Measurements from ENCODE around the gene FAM53B. TPM values are rescaled to one million over a fixed set of nuclear protein-coding genes. Genes with fewer than 3 reads are reported as not detected.

Gene FAM53B
- polyA plus RNA-seq, 1 of the 3 experiments (the other 2 are of a cell fraction) = 5.6 TPM

DNA sequence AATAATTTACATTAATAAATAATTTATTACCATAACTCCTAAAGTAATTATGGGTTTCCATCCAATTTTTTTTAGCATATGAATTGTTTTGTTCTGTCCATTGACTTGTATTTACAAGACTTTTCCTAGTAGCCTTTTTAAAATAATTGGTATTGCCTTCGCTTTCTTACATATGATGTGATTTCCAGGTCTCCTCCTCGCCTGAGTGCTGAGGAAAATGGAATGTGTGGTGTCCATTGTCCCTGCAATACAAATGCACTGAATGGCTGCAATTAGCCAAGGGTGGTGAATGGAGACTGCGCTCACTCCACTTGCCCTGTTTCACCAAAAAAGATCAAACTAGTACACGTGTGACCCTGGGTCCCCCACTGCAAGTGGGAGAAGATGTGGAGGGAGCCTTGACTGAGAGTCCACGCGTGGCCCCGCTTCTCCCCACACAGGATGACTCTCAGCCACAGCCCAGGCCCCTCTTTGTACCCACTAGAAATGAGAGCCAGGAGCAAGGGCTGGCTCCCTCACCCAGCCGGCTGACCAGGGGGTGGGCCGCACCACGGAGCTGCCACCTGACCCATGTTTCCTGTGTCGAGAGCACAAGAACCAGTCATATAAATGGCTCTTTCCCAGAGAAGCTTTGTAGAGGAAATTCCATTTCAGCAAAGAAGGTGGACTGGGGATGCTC, 52.6 kb downstream of the FAM53B start:
- 96% methylated on average over 8 of the region's 11 CpGs for WGBS (ENCODE audit: low lambda C conversion rate)
- peaks cover 0 to 5% of the 10 kb centered on the region in 2 experiments; a peak in 1 of 4 replicates for H3K4me1 ChIP-seq (ENCODE audit: control insufficient read depth in 1 of 2, insufficient read depth in 2 of 2, low read depth in 1 of 2, low read length in 1 of 2)
- no peak overlapping the region for H3K27ac ChIP-seq (ENCODE audit: low read depth in 2 of 2, low read length in 1 of 2)
- H3K4me2 ChIP-seq = no peak overlapping the region
- H3K79me2 ChIP-seq (ENCODE audit: insufficient read depth) = no peaks in the 10 kb centered on the region
- no peaks in the 10 kb centered on the region for H3F3A ChIP-seq (replicated peaks; ENCODE audit: insufficient read depth)
- no peaks in the 10 kb centered on the region for H3K9me3 ChIP-seq
- no peak overlapping the region for H2AFZ ChIP-seq (ENCODE audit: low read depth)
- no peak overlapping the region for H3K4me3 ChIP-seq (ENCODE audit: low read depth in 2 of 2, low read length in 1 of 2)
- DNase-seq = no peak
- CTCF ChIA-PET = interaction anchor here (1.2 to 2.5 kb wide), 2 partner anchors 12 to 27 kb away, joined by 4 to 7 read pairs; no protein-coding TSS in a partner anchor
- no peaks in the 10 kb centered on the region for H3K27me3 ChIP-seq (ENCODE audit: insufficient read depth)
- POLR2A ChIA-PET = no interaction called here
- no peak overlapping the region for H3K9ac ChIP-seq
- TF ChIP-seq GATA2 (CRISPR knock-in tag; IDR thresholded peaks at IDR 0.05) = no peak
- no peak for TF ChIP-seq YY1 (IDR thresholded peaks at IDR 0.05; ENCODE audit: low read depth)
- TF ChIP-seq RFX5 (IDR thresholded peaks at IDR 0.05; ENCODE audit: low read length) = no peak
- TF ChIP-seq, protein P1, sequence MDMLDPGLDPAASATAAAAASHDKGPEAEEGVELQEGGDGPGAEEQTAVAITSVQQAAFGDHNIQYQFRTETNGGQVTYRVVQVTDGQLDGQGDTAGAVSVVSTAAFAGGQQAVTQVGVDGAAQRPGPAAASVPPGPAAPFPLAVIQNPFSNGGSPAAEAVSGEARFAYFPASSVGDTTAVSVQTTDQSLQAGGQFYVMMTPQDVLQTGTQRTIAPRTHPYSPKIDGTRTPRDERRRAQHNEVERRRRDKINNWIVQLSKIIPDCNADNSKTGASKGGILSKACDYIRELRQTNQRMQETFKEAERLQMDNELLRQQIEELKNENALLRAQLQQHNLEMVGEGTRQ (IDR thresholded peaks at IDR 0.05; ENCODE audit: borderline replicate concordance, low read depth, low read length) = no peak
- TF ChIP-seq MXI1 (IDR thresholded peaks at IDR 0.05; ENCODE audit: low read depth, low read length) = no peak
- no peak for TF ChIP-seq EZH2phosphoT487 (IDR thresholded peaks at IDR 0.05; ENCODE audit: borderline replicate concordance, low read depth)
- H4K20me1 ChIP-seq (ENCODE audit: insufficient read depth) = no peaks in the 10 kb centered on the region
- no peaks in the 10 kb centered on the region for H3K9me2 ChIP-seq
- H3K36me3 ChIP-seq (replicated peaks in 1 of 2; ENCODE audit: control insufficient read depth in 1 of 2, insufficient read depth in 2 of 2, low read length in 1 of 2) = peaks cover 0 to 43% of the 10 kb centered on the region in 2 experiments

DNA sequence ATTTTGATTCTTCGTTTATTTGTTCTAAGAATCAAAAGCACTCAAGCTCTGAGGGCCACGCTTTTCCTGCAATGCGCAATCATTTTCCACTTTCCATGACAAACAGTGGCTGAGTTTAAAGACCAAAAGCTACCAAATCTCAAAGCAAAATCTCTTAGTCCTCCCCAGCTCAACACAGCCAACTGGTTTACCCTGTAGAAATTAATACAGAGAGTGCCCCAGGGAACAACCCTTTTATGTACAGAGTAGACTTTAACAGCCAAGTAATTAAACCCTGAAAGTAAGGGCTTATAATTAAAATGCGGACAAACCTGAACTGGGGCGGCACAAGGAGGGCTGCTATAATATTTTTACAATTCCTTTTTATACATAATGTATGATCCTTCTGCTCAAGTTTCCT, 53.2 kb downstream of the FAM53B start:
- H3K4me2 ChIP-seq = no peak overlapping the region
- H4K20me1 ChIP-seq (ENCODE audit: insufficient read depth) = no peaks in the 10 kb centered on the region
- POLR2A ChIA-PET = interaction anchor here (0.6 kb wide), 1 partner anchor 37 kb away, joined by 3 read pairs; no protein-coding TSS in a partner anchor
- no peaks in the 10 kb centered on the region for H3K9me2 ChIP-seq
- H3K9me3 ChIP-seq = no peaks in the 10 kb centered on the region
- CTCF ChIA-PET = interaction anchor here (2.5 kb wide), 2 partner anchors 12 to 17 kb away, joined by 7 to 8 read pairs; no protein-coding TSS in a partner anchor
- no peak overlapping the region for H3K9ac ChIP-seq
- TF ChIP-seq RFX5 (IDR thresholded peaks at IDR 0.05; ENCODE audit: low read length) (no peak), RCOR1 (IDR thresholded peaks at IDR 0.05; ENCODE audit: low read length) (no peak), NRF1 (IDR thresholded peaks at IDR 0.05; ENCODE audit: low read depth, low read length) (no peak), EP300 (IDR thresholded peaks at IDR 0.05; ENCODE audit: borderline replicate concordance in 1 of 2, low read depth in 1 of 2, low read length in 1 of 2) (no peak), NFIC (IDR thresholded peaks at IDR 0.05; ENCODE audit: borderline replicate concordance) (no peak), ELF1 (IDR thresholded peaks at IDR 0.05) (no peak), POLR2AphosphoS5 (IDR thresholded peaks at IDR 0.05; ENCODE audit: low read depth, low read length) (no peak)
- TF ChIP-seq, protein P2, sequence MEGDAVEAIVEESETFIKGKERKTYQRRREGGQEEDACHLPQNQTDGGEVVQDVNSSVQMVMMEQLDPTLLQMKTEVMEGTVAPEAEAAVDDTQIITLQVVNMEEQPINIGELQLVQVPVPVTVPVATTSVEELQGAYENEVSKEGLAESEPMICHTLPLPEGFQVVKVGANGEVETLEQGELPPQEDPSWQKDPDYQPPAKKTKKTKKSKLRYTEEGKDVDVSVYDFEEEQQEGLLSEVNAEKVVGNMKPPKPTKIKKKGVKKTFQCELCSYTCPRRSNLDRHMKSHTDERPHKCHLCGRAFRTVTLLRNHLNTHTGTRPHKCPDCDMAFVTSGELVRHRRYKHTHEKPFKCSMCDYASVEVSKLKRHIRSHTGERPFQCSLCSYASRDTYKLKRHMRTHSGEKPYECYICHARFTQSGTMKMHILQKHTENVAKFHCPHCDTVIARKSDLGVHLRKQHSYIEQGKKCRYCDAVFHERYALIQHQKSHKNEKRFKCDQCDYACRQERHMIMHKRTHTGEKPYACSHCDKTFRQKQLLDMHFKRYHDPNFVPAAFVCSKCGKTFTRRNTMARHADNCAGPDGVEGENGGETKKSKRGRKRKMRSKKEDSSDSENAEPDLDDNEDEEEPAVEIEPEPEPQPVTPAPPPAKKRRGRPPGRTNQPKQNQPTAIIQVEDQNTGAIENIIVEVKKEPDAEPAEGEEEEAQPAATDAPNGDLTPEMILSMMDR (IDR thresholded peaks at IDR 0.05) = no peak
- H3K79me2 ChIP-seq (ENCODE audit: insufficient read depth) = no peaks in the 10 kb centered on the region
- peaks cover 0 to 44% of the 10 kb centered on the region in 2 experiments for H3K36me3 ChIP-seq (replicated peaks in 1 of 2; ENCODE audit: control insufficient read depth in 1 of 2, insufficient read depth in 2 of 2, low read length in 1 of 2)
- no peaks in the 10 kb centered on the region for H3F3A ChIP-seq (replicated peaks; ENCODE audit: insufficient read depth)
- H3K27me3 ChIP-seq (ENCODE audit: insufficient read depth) = no peaks in the 10 kb centered on the region
- 95% methylated on average over 5 of the region's 5 CpGs for WGBS (ENCODE audit: low lambda C conversion rate)
- no peak overlapping the region for H3K4me3 ChIP-seq (ENCODE audit: low read depth in 2 of 2, low read length in 1 of 2)
- no peak overlapping the region for H3K27ac ChIP-seq (ENCODE audit: low read depth in 2 of 2, low read length in 1 of 2)
- DNase-seq = no peak
- no peak overlapping the region for H2AFZ ChIP-seq (ENCODE audit: low read depth)
- H3K4me1 ChIP-seq (ENCODE audit: control insufficient read depth in 1 of 2, insufficient read depth in 2 of 2, low read depth in 1 of 2, low read length in 1 of 2) = peaks cover 0 to 4% of the 10 kb centered on the region in 2 experiments; a peak in 1 of 4 replicates
